GM23248 (cell line): ENCODE data around the gene MIER2. TPM values are rescaled to one million over a fixed set of nuclear protein-coding genes. Genes with fewer than 3 reads are reported as not detected.
"Not testable (repeated sequence)": the region's sequence is repeated elsewhere in the genome, so short reads cannot be mapped to it uniquely, and the experiment has no call there.

Experiments used
- DNase-seq: peaks from one replicate; pipeline ENCODE4 v3.0.0-alpha.2; 2015
- H2AFZ ChIP-seq: fragments of 200-600 bp; sonication (generic); 2 replicates; pipeline ENCODE4 v1.6.1; 2016; ENCODE audit warnings: antibody characterized with exemption
- H3F3A ChIP-seq: fragments of 200-600 bp; sonication (generic); 2 replicates; pipeline ENCODE4 v1.6.1; 2016; ENCODE audit warnings: mild to moderate bottlenecking, antibody characterized with exemption, mixed run types; ENCODE audit not compliant: insufficient read depth
- H3K27ac ChIP-seq: fragments of 200-600 bp; sonication (generic); 2 replicates; pipeline ENCODE4 v1.5.1; 2016; ENCODE audit warnings: mild to moderate bottlenecking
- H3K27me3 ChIP-seq: fragments of 200-600 bp; sonication (generic); replicated peaks from 2 replicates; pipeline ENCODE4 v1.6.1; 2016; ENCODE audit warnings: mild to moderate bottlenecking; ENCODE audit not compliant: insufficient read depth
- H3K36me3 ChIP-seq: fragments of 200-600 bp; sonication (generic); 2 replicates; pipeline ENCODE4 v1.6.1; 2016; ENCODE audit warnings: low read depth, mild to moderate bottlenecking
- H3K4me1 ChIP-seq: fragments of 200-600 bp; sonication (generic); 2 replicates; pipeline ENCODE4 v1.6.1; 2016; ENCODE audit warnings: mild to moderate bottlenecking; ENCODE audit not compliant: insufficient read depth
- H3K4me2 ChIP-seq: fragments of 200-600 bp; sonication (generic); one replicate; pipeline ENCODE4 v1.6.1; 2016; ENCODE audit warnings: mild to moderate bottlenecking; ENCODE audit not compliant: unreplicated experiment
- H3K4me3 ChIP-seq: fragments of 200-600 bp; sonication (generic); 2 replicates; pipeline ENCODE4 v1.5.1; 2016; ENCODE audit warnings: mild to moderate bottlenecking
- H3K79me2 ChIP-seq: fragments of 200-600 bp; sonication (generic); 2 replicates; pipeline ENCODE4 v1.6.1; 2016; ENCODE audit warnings: mild to moderate bottlenecking; ENCODE audit not compliant: insufficient read depth
- H3K9ac ChIP-seq: fragments of 200-600 bp; sonication (generic); 2 replicates; pipeline ENCODE4 v1.6.1; 2016; ENCODE audit warnings: mild to moderate bottlenecking
- H3K9me2 ChIP-seq: fragments of 200-600 bp; sonication (generic); 2 replicates; pipeline ENCODE4 v1.6.1; 2016; ENCODE audit warnings: mixed run types, mild to moderate bottlenecking, moderate library complexity; ENCODE audit not compliant: insufficient read depth
- H3K9me3 ChIP-seq: fragments of 200-600 bp; sonication (generic); one replicate; pipeline ENCODE4 v1.6.1; 2017; ENCODE audit warnings: low read depth
- H4K20me1 ChIP-seq: fragments of 200-600 bp; sonication (generic); 2 replicates; pipeline ENCODE4 v1.6.0; 2016; ENCODE audit not compliant: insufficient read depth
- EZH2 ChIP-seq: fragments of 200-600 bp; sonication (generic); IDR thresholded peaks from 2 replicates; pipeline ENCODE4 v1.6.1; 2018; ENCODE audit warnings: antibody characterized with exemption, mild to moderate bottlenecking; ENCODE audit not compliant: insufficient read depth, poor library complexity, severe bottlenecking
- EZH2phosphoT487 ChIP-seq: fragments of 200-600 bp; sonication (generic); IDR thresholded peaks from 2 replicates; pipeline ENCODE4 v1.6.1; 2018; ENCODE audit warnings: antibody characterized with exemption, moderate library complexity, mild to moderate bottlenecking, low read depth; ENCODE audit not compliant: insufficient read depth
- WGBS, 2 experiments: methylation state at CpG; one replicate each; pipeline ENCODE4 v1.1.6; 2015 to 2017; ENCODE audit warnings: low lambda C conversion rate in 2 of 2, low coverage in 1 of 2; ENCODE audit errors: missing lambda C conversion rate in 2 of 2; 5-methylcytosine and 5-hydroxymethylcytosine counted together
- in situ Hi-C: fragments of 300-500 bp; cut with MboI; formaldehyde crosslinking; loops from 2 replicates; pipeline ENCODE4 v1.15.0; 2020
- polyA plus RNA-seq: library from polyadenylated mRNA; unstranded; fragments of >200 nt; fragmentation: Nextera tagmentation; extraction: Ambion mirVana; gene quantifications from 2 replicates; pipeline ENCODE4 v1.2.1, GENCODE V29; 2016
- total RNA-seq: library from RNA; depleted of rRNA; stranded (reverse); fragments of >200 nt; shearing (Covaris generic); gene quantifications from 2 replicates; pipeline ENCODE4 v1.2.3, GENCODE V29; 2014

Gene MIER2
- total and polyA plus RNA-seq, 2 experiments from 2014 or later, result 11.8 to 30.7 TPM

GRCh38 chr19:275958-276646 lies 68.5 kb downstream of the MIER2 start:
- no peaks in the 10 kb centered on the region for H4K20me1 ChIP-seq
- H3K27me3 ChIP-seq, result no peaks in the 10 kb centered on the region
- no peak for TF ChIP-seq EZH2
- no peak for TF ChIP-seq EZH2phosphoT487
- in situ Hi-C loops, result no loop called here
- H3K9me2 ChIP-seq, result no peaks in the 10 kb centered on the region
- no peak overlapping the region for H2AFZ ChIP-seq
- no peak overlapping the region for H3K4me2 ChIP-seq
- H3K9me3 ChIP-seq, result no peaks in the 10 kb centered on the region
- no peaks in the 10 kb centered on the region for H3K4me1 ChIP-seq
- H3K79me2 ChIP-seq, result no peaks in the 10 kb centered on the region
- 63 to 71% methylated on average over 19 of the region's 19 CpGs for WGBS, 2 experiments
- H3K9ac ChIP-seq, result no peak overlapping the region
- no peak overlapping the region for H3K4me3 ChIP-seq
- DNase-seq, result no peak
- H3F3A ChIP-seq, result no peaks in the 10 kb centered on the region
- H3K36me3 ChIP-seq, result no peaks in the 10 kb centered on the region
- no peak overlapping the region for H3K27ac ChIP-seq

GRCh38 chr19:275000-275399 lies 69.6 kb downstream of the MIER2 start:
- Histone ChIP-seq H4K20me1 (no peaks in the 10 kb centered on the region), H3K27me3 (no peaks in the 10 kb centered on the region), H3K4me2 (no peak overlapping the region), H3K36me3 (no peaks in the 10 kb centered on the region), H3K9me3 (no peaks in the 10 kb centered on the region), H3K27ac (no peak overlapping the region), H3K4me3 (no peak overlapping the region), H3K9me2 (no peaks in the 10 kb centered on the region), H3K79me2 (no peaks in the 10 kb centered on the region), H3K4me1 (no peaks in the 10 kb centered on the region), H3F3A (no peaks in the 10 kb centered on the region), H3K9ac (no peak overlapping the region), H2AFZ (no peak overlapping the region)
- WGBS, 2 experiments, result 76 to 83% methylated on average over 9 of the region's 9 CpGs
- TF ChIP-seq EZH2 (no peak), EZH2phosphoT487 (no peak)
- in situ Hi-C loops, result no loop called here
- DNase-seq, result no peak

DNA sequence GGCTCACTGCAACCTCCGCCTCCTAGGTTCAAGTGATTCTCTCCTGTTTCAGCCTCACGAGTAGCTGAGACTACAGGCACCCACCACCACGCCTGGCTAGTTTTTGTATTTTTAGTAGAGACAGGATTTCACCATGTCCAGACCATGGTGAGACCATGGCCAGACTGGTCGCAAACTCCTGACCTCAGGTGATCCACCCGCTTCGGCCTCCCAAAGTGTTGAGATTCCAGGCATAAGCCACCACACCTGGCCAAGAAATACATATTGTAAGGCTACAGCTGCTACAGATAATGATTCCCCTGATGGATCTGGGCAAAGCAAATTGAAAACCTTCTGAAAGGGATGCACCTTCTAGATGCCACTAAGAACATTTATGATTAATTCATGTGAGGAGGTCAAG lies 71.2 kb downstream of the MIER2 start:
- H3K27ac ChIP-seq, result no peak overlapping the region
- 40 to 46% methylated on average over 6 of the region's 6 CpGs for WGBS, 2 experiments
- no peaks in the 10 kb centered on the region for H3K36me3 ChIP-seq
- no peaks in the 10 kb centered on the region for H3F3A ChIP-seq
- no peaks in the 10 kb centered on the region for H3K79me2 ChIP-seq
- H3K4me3 ChIP-seq, result no peak overlapping the region
- no peaks in the 10 kb centered on the region for H3K9me3 ChIP-seq
- DNase-seq, result no peak
- TF ChIP-seq EZH2phosphoT487 (no peak), EZH2 (no peak)
- H3K4me1 ChIP-seq, result no peaks in the 10 kb centered on the region
- in situ Hi-C loops, result no loop called here
- H3K9ac ChIP-seq, result no peak overlapping the region
- no peaks in the 10 kb centered on the region for H3K27me3 ChIP-seq
- no peak overlapping the region for H3K4me2 ChIP-seq
- no peaks in the 10 kb centered on the region for H4K20me1 ChIP-seq
- H2AFZ ChIP-seq, result no peak overlapping the region
- no peaks in the 10 kb centered on the region for H3K9me2 ChIP-seq

GRCh38 chr19:271856-272255 lies 72.7 kb downstream of the MIER2 start:
- no peaks in the 10 kb centered on the region for H3K79me2 ChIP-seq
- H3K4me3 ChIP-seq, result no peak overlapping the region
- WGBS, 2 experiments, result 65 to 66% methylated on average over 6 of the region's 6 CpGs
- TF ChIP-seq EZH2phosphoT487 (no peak), EZH2 (no peak)
- no peaks in the 10 kb centered on the region for H3K4me1 ChIP-seq
- H2AFZ ChIP-seq, result no peak overlapping the region
- H4K20me1 ChIP-seq, result no peaks in the 10 kb centered on the region
- no peaks in the 10 kb centered on the region for H3K9me3 ChIP-seq
- in situ Hi-C loops, result no loop called here
- H3K27ac ChIP-seq, result no peak overlapping the region
- no peaks in the 10 kb centered on the region for H3K9me2 ChIP-seq
- H3K36me3 ChIP-seq, result no peaks in the 10 kb centered on the region
- H3K27me3 ChIP-seq, result no peaks in the 10 kb centered on the region
- H3F3A ChIP-seq, result no peaks in the 10 kb centered on the region
- no peak overlapping the region for H3K4me2 ChIP-seq
- no peak overlapping the region for H3K9ac ChIP-seq
- DNase-seq, result no peak

DNA sequence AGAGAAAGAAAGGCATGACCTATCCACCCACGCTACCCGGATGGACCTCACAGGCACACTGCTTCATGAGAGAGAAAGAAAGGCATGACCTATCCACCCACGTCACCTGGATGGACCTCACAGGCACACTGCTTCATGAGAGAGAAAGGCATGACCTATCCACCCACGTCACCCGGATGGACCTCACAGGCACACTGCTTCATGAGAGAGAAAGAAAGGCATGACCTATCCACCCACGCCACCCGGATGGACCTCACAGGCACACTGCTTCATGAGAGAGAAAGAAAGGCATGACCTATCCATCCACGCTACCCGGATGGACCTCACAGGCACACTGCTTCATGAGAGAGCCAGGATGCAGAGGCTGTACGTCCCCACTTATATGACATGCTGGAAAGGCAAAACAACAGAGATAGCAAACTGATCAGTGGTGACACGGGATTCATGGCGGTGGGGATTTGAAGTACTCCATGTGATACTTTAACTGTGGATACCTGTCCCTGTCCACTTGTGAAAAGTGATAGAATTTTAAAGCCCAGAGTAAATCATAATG lies 73.8 kb downstream of the MIER2 start:
- H3K4me1 ChIP-seq, H3K4me3 ChIP-seq, H4K20me1 ChIP-seq, H3K27ac ChIP-seq, H3K9ac ChIP-seq, H3K9me3 ChIP-seq, H3K27me3 ChIP-seq, DNase-seq, H3K4me2 ChIP-seq, in situ Hi-C loops, H3K36me3 ChIP-seq, H3F3A ChIP-seq, H3K9me2 ChIP-seq, H3K79me2 ChIP-seq, H2AFZ ChIP-seq: not testable (repeated sequence)
- 47 to 51% methylated on average over 5 to 12 of the region's 12 CpGs for WGBS, 2 experiments
